Liver (tissue), 3 donors: ENCODE results near the gene LAGE3.

Experiments
- ATF3 ChIP-seq: IDR thresholded peaks from 2 replicates; pipeline ENCODE4 v1.6.1; 2016; ENCODE audit warnings: antibody characterized with exemption
- CTCF ChIP-seq: fragments of 150-350 bp; IDR thresholded peaks from 2 replicates; pipeline ENCODE4 v1.5.1; 2017; ENCODE audit warnings: improper control_type of control experiment, low read depth, low read length; ENCODE audit not compliant: missing input control
- GABPA ChIP-seq, 2 donors: IDR thresholded peaks in 1 of 2; conservative IDR thresholded peaks in 1 of 2; 2 replicates each; pipeline ENCODE4 v1.6.1; 2016; ENCODE audit warnings: antibody characterized with exemption in 2 of 2, mild to moderate bottlenecking in 1 of 2, moderate library complexity in 1 of 2
- MAX ChIP-seq: IDR thresholded peaks from 2 replicates; pipeline ENCODE4 v1.6.1; 2016; ENCODE audit warnings: antibody characterized with exemption
- NR2F2 ChIP-seq: IDR thresholded peaks from 2 replicates; pipeline ENCODE4 v1.6.1; 2016; ENCODE audit warnings: antibody characterized with exemption
- RAD21 ChIP-seq, 2 donors: IDR thresholded peaks; 2 replicates each; pipeline ENCODE4 v1.6.1; 2016; ENCODE audit warnings: antibody characterized with exemption in 2 of 2, mild to moderate bottlenecking in 2 of 2
- TAF1 ChIP-seq: conservative IDR thresholded peaks from 2 replicates; pipeline ENCODE4 v1.6.1; 2016; ENCODE audit warnings: antibody characterized with exemption, mild to moderate bottlenecking
- ZBTB33 ChIP-seq: IDR thresholded peaks from 2 replicates; pipeline ENCODE4 v1.6.1; 2016; ENCODE audit warnings: antibody characterized with exemption
- donor health status: healthy.
- donor health status: healthy.

- TF ChIP-seq GABPA (IDR thresholded peaks at IDR 0.05 in 1 of 2, conservative IDR thresholded peaks at IDR 0.05 in 1 of 2) (no peak), CTCF (no peak), ZBTB33 (no peak), MAX (no peak), NR2F2 (no peak), ATF3 (no peak), TAF1 (no peak), RAD21 (IDR thresholded peaks at IDR 0.05) (no peak)
Observed at GRCh38 chrX:154441564-154441963, 37.5 kb downstream of the LAGE3 start.
